HUES48 (cell line): Measurements from ENCODE around the gene CEP170.
"Not testable (repeated sequence)": the region's sequence is repeated elsewhere in the genome, so short reads cannot be mapped to it uniquely, and the experiment has no call there.

Experiments
- H3K27ac ChIP-seq: one replicate; pipeline ENCODE4 v1.7.0; 2013; ENCODE audit warnings: low read depth, low read length, inconsistent platforms
- H3K27me3 ChIP-seq: 2 replicates; pipeline ENCODE4 v1.6.1; 2013; ENCODE audit warnings: mild to moderate bottlenecking, low read length; ENCODE audit not compliant: control insufficient read depth, insufficient read depth
- H3K36me3 ChIP-seq: 2 replicates; pipeline ENCODE4 v1.6.1; 2013; ENCODE audit warnings: low read length; ENCODE audit not compliant: control insufficient read depth, insufficient read depth
- H3K4me1 ChIP-seq: 2 replicates; pipeline ENCODE4 v1.6.1; 2013; ENCODE audit warnings: mild to moderate bottlenecking, low read length; ENCODE audit not compliant: control insufficient read depth, insufficient read depth
- H3K4me3 ChIP-seq: 2 replicates; pipeline ENCODE4 v1.5.1; 2013; ENCODE audit warnings: mild to moderate bottlenecking, low read depth, low read length
- H3K9ac ChIP-seq: 2 replicates; pipeline ENCODE4 v1.6.1; 2013; ENCODE audit warnings: mild to moderate bottlenecking, low read depth, low read length, moderate library complexity
- H3K9me3 ChIP-seq: 2 replicates; pipeline ENCODE4 v1.6.1; 2013; ENCODE audit warnings: low read length; ENCODE audit not compliant: control insufficient read depth, insufficient read depth

The CEP170 gene

DNA sequence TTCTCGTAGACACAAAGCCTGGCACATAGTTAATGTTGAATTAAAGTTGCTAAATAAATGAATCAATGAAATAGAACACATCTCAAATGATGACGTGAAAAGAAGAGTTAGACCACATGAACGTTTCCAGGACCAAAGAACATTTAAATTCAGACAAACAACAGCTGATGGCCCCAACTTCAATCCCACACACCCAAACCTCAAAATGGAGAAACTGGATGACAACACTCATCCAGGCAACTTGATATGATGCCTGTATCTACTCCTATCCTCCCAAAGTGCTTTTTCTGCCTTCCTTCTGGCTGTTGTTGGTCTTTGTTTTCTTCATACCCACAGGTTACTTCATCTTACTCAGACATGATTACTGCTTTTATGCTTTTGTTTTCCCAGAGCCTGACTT lies 71.9 kb downstream of the CEP170 start:
- H3K4me1 ChIP-seq = peaks cover 11% of the 10 kb centered on the region
- H3K4me3 ChIP-seq, H3K27ac ChIP-seq, H3K9me3 ChIP-seq, H3K9ac ChIP-seq, H3K27me3 ChIP-seq: not testable (repeated sequence)
- peaks cover 15% of the 10 kb centered on the region for H3K36me3 ChIP-seq

- no peaks in the 10 kb centered on the region for H3K27me3 ChIP-seq
- H3K4me1 ChIP-seq = peaks cover 3% of the 10 kb centered on the region; the same call in 1 of the 2 replicates
- no peak overlapping the region for H3K27ac ChIP-seq
- peaks cover 4% of the 10 kb centered on the region; the same call in 1 of the 2 replicates for H3K36me3 ChIP-seq
- H3K9ac ChIP-seq = no peak overlapping the region
- H3K4me3 ChIP-seq = no peak overlapping the region
- no peaks in the 10 kb centered on the region for H3K9me3 ChIP-seq
Observed at GRCh38 chr1:243179720-243180119, 75.4 kb downstream of the CEP170 start.

GRCh38 chr1:243177792-243178191 lies 77.3 kb downstream of the CEP170 start:
- not testable (repeated sequence) for H3K9ac ChIP-seq, H3K9me3 ChIP-seq, H3K27me3 ChIP-seq, H3K4me3 ChIP-seq, H3K4me1 ChIP-seq, H3K27ac ChIP-seq, H3K36me3 ChIP-seq

DNA sequence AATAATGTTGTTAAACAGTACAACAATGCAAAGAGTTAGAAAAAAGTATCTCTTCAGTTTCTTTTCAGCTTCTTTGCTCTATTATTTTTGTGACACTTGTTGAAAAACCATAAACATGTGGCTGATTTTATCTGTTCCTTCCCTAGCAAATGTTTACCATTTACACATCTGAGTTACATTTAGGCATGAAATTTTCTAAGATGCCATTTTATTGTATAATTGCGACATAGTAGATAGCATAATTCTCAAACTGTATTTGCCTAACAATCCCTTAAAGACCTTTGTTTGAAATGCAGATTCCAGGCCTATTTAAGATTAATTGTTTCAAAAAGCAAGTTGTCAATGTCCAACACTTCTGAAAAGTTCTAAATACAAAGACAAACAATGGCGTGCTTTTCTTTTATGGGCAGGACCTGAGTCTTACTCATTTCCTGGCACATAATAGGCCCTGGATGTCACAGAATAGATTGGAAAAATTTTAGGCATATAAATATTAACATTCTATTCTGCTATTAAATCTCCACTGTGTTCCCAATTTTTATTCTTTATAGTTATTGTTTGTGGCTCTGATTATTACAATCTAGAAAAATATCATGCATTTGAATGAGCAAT lies 81.2 kb downstream of the CEP170 start:
- H3K27ac ChIP-seq = not testable (repeated sequence)

DNA sequence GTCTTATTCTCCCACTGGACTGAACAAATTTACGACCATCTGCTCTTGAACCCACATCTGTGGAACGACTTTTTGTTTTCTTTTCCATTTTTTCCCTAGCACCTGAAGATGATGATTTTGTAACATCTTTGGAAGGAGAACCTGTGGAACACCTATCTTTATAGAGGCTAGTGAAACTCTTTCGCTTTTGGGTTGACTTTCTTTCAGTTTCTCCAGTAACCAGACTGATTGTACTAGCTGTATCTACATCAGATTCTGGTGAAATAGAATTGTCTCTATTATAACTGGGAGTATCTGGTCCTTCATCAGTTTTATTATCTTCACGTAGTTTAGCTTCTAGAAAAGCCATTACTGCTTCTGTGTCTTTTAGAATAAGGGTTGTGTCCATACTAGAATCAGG lies 90.2 kb downstream of the CEP170 start:
- H3K27me3 ChIP-seq, H3K27ac ChIP-seq, H3K4me3 ChIP-seq, H3K4me1 ChIP-seq, H3K36me3 ChIP-seq, H3K9me3 ChIP-seq, H3K9ac ChIP-seq: not testable (repeated sequence)

More for the DNA sequence above, 81.2 kb downstream of the CEP170 start:
- not testable (repeated sequence) for H3K4me1 ChIP-seq, H3K9ac ChIP-seq, H3K9me3 ChIP-seq, H3K4me3 ChIP-seq, H3K27me3 ChIP-seq, H3K36me3 ChIP-seq

GRCh38 chr1:243150906-243151305 lies 104.2 kb downstream of the CEP170 start:
- not testable (repeated sequence) for H3K27me3 ChIP-seq, H3K4me3 ChIP-seq, H3K9me3 ChIP-seq, H3K9ac ChIP-seq, H3K4me1 ChIP-seq, H3K27ac ChIP-seq
- peaks cover 15% of the 10 kb centered on the region for H3K36me3 ChIP-seq

DNA sequence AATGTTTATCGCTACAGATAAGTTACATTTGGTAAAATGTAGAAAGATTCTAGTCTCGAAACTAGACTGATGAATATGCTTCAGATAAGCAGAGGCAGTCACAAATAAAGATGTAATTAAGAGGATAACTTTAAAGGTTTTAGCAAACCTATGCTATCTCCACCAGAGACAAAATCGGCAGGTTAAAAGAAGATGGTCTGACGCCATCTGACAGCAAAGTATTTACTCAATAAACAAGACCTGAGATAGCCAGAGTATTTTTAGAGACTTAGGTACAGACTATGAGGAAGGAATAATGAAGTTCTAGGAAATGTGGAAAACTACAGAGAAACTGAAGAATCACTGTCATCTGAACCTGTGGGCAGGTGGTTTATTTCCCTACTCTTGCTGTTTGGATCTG lies 106.0 kb downstream of the CEP170 start:
- not testable (repeated sequence) for H3K4me3 ChIP-seq, H3K36me3 ChIP-seq, H3K9me3 ChIP-seq, H3K9ac ChIP-seq, H3K27ac ChIP-seq, H3K27me3 ChIP-seq, H3K4me1 ChIP-seq

DNA sequence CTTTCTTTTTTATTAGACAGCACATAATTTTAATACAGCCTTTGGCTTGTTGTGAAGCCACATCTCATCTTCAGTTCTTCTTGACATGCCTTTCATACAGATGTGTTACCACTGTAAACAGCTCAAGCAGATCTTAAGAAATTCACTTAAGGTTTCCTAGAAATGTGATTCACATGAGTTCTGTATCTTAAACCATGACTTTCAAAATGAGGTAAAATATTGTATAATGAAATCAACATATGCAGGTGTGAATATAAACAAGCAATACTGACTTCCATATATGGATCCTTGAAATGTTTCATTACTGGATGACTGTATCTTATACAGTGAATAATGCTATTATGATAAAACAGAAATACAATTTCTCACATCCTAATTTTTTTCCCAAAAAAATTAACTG lies 107.7 kb downstream of the CEP170 start:
- H3K27ac ChIP-seq, H3K9me3 ChIP-seq, H3K9ac ChIP-seq, H3K4me1 ChIP-seq, H3K27me3 ChIP-seq, H3K4me3 ChIP-seq, H3K36me3 ChIP-seq: not testable (repeated sequence)

DNA sequence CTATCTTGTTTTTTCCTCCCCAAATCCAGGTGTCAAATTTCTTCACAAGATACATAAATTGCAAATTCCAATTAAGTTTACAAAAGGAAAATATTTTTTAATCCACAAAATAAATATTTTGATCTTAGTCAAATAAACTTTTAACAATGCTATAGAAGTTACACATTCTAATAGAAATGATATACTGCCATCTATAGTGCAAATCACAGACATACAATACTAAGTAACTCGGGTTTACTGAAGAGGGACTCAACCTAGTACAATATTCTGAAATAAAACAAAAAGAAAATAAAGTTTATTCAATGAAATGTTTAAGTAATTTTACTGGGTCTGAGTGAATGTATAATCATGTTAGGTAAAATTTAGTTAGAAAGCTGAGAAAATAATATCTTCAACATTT lies 114.6 kb downstream of the CEP170 start:
- H3K4me1 ChIP-seq, H3K9ac ChIP-seq, H3K9me3 ChIP-seq, H3K27ac ChIP-seq, H3K4me3 ChIP-seq, H3K27me3 ChIP-seq: not testable (repeated sequence)
- peaks cover 19% of the 10 kb centered on the region for H3K36me3 ChIP-seq

DNA sequence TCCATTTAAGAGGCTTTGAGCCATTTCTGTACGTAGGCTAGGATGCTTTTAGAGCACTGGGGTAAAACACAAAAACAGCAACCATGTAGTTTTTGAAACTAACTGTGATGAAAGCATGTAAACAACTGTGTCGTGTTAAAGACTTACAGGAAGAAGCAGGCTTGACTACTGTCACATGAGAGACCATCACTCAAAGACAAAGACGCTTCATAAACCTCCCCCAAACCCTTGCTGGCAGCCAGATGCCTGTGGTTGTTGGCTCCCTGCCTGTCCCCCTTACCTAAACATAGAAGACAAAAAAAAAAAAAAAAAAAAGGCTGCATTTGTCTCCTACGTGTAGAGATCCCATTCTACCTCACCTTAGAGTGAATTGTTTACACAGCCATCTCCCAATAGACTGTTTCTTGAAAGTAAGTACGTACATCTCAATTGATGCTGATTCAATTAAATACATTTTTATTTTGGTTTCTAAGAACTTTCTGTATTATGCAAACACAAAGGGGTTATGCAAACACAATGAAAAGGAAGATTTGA lies 132.1 kb downstream of the CEP170 start:
- H3K27me3 ChIP-seq, H3K9me3 ChIP-seq, H3K27ac ChIP-seq, H3K4me3 ChIP-seq, H3K9ac ChIP-seq, H3K4me1 ChIP-seq, H3K36me3 ChIP-seq: not testable (repeated sequence)

GRCh38 chr1:243121939-243122338 lies 133.1 kb downstream of the CEP170 start:
- not testable (repeated sequence) for H3K9ac ChIP-seq, H3K9me3 ChIP-seq

More at GRCh38 chr1:243121939-243122338, 133.1 kb downstream of the CEP170 start:
- not testable (repeated sequence) for H3K27me3 ChIP-seq, H3K27ac ChIP-seq, H3K4me1 ChIP-seq, H3K4me3 ChIP-seq, H3K36me3 ChIP-seq
